Measurements from ENCODE around the gene CCDC188.

- TF ChIP-seq, protein P1, sequence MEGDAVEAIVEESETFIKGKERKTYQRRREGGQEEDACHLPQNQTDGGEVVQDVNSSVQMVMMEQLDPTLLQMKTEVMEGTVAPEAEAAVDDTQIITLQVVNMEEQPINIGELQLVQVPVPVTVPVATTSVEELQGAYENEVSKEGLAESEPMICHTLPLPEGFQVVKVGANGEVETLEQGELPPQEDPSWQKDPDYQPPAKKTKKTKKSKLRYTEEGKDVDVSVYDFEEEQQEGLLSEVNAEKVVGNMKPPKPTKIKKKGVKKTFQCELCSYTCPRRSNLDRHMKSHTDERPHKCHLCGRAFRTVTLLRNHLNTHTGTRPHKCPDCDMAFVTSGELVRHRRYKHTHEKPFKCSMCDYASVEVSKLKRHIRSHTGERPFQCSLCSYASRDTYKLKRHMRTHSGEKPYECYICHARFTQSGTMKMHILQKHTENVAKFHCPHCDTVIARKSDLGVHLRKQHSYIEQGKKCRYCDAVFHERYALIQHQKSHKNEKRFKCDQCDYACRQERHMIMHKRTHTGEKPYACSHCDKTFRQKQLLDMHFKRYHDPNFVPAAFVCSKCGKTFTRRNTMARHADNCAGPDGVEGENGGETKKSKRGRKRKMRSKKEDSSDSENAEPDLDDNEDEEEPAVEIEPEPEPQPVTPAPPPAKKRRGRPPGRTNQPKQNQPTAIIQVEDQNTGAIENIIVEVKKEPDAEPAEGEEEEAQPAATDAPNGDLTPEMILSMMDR (IDR thresholded peaks at IDR 0.05) = no peak
- no peak for TF ChIP-seq POLR2A (IDR thresholded peaks at IDR 0.05)
Observed at GRCh38 chr22:20191000-20191515, 40.2 kb upstream of the CCDC188 start.

All from right lobe of liver (tissue), 4 donors.